ENCODE results near the gene FNDC1.

DNA sequence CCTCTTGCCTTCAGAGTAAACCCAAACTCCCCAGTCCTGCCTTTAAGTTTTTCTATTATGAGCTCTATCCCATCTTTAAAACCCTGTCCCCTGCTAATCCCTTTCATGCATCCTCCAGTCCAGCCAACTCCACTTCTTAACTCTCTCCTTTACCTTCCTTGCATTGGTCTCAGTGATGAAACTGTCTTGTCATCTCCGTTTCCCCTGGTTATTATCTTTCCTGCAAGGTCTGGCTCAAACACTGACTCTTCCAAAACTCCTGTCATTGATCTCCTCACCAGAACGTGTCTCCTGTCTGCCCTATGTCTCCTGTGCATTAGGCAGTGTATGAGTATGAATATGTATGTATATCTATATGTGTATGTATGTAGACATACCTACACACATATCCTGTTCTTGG, 11.8 kb upstream of the FNDC1 start:
- no peak for TF ChIP-seq CTCF (IDR thresholded peaks at IDR 0.05)
- no peak for TF ChIP-seq POLR2A (IDR thresholded peaks at IDR 0.05)
